ENCODE measurements around the gene CD300E. TPM values are rescaled to one million over a fixed set of nuclear protein-coding genes. Genes with fewer than 3 reads are reported as not detected.
"Not testable (repeated sequence)": the region's sequence is repeated elsewhere in the genome, so short reads cannot be mapped to it uniquely, and the experiment has no call there.

The CD300E gene, protein sequence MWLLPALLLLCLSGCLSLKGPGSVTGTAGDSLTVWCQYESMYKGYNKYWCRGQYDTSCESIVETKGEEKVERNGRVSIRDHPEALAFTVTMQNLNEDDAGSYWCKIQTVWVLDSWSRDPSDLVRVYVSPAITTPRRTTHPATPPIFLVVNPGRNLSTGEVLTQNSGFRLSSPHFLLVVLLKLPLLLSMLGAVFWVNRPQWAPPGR
- total RNA-seq, result not detected in 2 replicates

GRCh38 chr17:74623693-74624093, at the start of gene CD300E:
Gene CD300E (minus strand): TSS chr17:74623738. CDS start chr17:74623621, 117 bp downstream.
- DNase-seq (ENCODE audit: low read depth in 2 of 2), result no peak

- DNase-seq (ENCODE audit: low read depth in 2 of 2), result peak; percentile 78 to 82
Measured at GRCh38 chr17:74671031-74671771, 47.7 kb upstream of the CD300E start.

GRCh38 chr17:74670329-74670728, 46.8 kb upstream of the CD300E start:
- DNase-seq (ENCODE audit: low read depth in 2 of 2), result no peak

- no peak for DNase-seq (ENCODE audit: low read depth in 2 of 2)
Measured at GRCh38 chr17:74663561-74663960, 40.0 kb upstream of the CD300E start.

DNA sequence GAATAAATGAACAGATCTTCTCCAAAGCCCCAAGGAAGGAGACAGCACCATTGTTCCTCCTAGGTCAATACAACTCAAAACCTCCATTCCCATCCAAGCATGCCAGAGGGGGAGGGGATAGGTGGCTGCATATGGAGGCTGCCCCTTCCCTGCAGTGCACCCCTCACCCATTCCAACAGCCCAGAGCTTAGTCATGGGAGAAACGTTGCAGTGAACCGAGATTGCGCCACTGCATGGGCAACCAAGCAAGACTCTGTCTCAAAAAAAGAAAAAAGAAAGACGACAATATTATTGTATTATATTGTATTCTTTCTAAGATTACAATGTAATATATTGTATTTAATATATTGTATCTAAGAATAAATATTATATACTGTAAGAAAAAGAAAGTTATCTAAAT, 36.4 kb upstream of the CD300E start:
- no peak for DNase-seq (ENCODE audit: low read depth in 2 of 2)

DNA sequence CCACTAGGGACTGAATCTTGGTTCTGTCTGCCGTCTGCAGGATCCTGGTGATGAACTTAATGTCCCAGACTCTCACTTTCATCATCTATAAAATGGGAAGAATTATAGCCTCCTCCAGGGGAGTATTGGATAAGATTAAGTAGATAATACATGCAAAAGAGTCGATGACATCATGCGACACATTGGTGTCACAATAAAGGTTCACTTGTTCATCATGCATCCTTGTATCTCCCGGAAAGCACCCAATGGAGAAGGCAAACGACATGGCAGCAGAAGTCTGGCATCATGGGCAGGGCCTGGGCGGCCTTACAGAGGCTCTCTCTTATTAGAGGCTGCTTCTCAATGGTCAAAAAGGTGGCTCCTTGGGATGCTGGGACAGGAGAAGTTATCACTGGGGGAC, 35.1 kb upstream of the CD300E start:
- DNase-seq (ENCODE audit: low read depth in 2 of 2), result no peak

DNA sequence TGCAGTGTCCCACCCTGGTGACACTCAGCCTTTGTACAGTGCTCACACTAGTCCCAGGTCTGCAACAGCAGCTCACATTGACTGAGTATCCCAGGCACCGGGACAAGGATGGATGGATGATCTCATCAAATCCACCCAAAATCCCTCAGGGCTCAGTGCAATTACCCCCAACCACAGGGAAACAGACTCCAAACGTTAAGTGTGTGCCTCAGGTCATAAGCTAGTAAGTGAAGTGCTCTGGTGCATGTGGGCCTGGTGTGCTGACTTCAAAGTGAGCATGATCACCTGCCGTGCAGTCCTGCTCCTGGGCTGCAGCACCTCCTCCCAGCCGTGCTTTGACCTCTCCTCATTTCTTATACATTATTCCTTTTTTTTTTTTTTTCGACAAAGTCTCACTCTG, 31.2 kb upstream of the CD300E start:
- DNase-seq (ENCODE audit: low read depth in 2 of 2), result no peak

DNA sequence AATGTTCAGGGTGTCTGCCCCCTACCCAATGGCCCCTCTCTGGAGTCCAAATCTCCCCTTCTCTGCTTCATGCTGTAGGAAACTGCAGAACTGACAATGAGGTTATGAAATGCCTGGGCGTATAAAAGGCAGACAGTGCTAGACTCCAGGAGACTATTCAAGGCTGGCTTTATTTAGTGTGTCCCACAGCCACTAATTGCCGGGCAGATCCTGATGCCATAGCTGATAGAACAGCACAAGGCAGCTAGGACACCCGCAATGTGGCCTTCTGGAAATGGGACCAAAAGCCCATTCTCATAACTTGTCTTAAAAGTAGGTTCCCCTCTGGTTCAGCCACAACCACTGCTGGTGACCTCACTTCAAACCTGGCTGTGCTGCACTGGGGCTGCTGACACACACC, 28.5 kb upstream of the CD300E start:
- DNase-seq (ENCODE audit: low read depth in 2 of 2), result no peak

GRCh38 chr17:74649909-74650308, 26.4 kb upstream of the CD300E start:
- no peak for DNase-seq (ENCODE audit: low read depth in 2 of 2)

GRCh38 chr17:74647871-74648672, 24.5 kb upstream of the CD300E start:
- DNase-seq (ENCODE audit: low read depth in 2 of 2), result no peak

DNA sequence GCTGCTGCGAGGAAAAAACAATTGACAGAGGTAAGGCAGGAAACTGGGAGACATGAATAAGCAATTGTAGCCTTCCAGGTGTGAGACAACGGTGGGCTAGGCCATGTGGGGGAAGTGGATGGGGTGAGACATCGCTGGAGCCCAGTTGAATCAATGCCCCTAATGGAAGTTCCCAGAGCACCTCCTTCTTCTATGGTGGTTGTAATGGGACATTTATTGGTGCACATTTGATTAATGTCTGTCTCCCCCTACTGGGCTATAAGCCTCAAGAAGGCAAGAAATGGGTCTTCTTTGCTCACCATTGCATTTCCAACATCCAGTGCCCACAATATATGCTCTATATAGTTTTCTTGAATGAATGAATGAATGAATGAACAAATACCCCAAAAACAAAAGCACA, 22.7 kb upstream of the CD300E start:
- DNase-seq (ENCODE audit: low read depth in 2 of 2), result no peak

DNA sequence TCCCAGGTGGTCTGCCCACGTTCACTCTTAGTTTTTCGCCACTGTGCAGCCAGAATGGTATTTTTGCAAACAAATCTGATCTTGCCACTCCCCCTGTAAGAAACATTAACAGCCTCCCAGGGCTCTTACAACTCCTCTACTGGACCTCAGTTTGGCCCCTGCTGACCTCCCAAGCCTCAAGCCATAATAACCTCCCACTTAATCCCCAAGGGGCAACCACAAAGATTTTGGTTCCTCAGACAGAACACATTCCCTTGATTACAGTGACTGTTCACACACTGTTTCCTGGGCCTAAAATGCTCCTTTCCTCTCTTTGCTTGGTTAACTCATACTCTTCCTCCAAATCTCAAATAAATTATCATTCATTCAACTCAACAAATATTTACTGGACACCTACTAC, 21.5 kb upstream of the CD300E start:
- no peak for DNase-seq (ENCODE audit: low read depth in 2 of 2)

DNA sequence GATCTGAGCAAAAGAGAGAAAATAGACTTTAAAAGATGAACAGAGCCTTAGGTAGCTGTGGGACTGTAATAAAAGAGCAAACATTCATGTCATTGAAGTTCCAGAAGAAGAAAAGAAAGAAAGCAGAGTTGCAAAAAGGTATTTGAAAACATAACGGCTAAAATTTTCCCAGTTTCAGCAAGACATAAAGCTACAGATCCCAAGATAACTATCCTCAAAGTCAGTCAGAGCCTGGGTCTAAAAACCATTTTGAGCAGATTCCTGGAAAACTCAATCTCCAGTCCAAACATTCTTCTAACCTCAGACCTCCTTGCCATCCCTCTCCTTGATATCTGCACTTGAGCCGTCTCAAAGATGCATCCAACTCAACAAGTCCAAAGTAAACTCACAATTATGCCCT, 20.9 kb upstream of the CD300E start:
- DNase-seq (ENCODE audit: low read depth in 2 of 2), result no peak

DNA sequence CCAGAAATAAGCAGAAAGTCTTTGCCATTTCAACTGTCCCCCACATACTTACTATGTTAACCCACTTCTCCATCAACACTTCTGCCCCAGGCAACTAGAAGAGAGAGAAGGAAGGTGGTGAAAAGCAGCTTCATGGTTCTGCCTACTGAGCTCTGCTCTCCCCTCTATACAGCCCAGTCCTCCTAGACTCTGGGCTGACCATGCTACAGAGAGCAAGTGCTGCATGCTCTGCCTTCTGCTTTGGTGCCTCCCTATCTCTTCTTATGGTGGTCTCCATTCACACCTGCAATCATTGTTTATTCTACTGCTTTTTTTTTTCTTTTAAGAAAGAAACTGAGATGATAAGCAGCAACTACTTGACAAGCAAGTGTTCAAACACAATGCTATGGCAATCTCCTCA, 20.3 kb upstream of the CD300E start:
- no peak for DNase-seq (ENCODE audit: low read depth in 2 of 2)

DNA sequence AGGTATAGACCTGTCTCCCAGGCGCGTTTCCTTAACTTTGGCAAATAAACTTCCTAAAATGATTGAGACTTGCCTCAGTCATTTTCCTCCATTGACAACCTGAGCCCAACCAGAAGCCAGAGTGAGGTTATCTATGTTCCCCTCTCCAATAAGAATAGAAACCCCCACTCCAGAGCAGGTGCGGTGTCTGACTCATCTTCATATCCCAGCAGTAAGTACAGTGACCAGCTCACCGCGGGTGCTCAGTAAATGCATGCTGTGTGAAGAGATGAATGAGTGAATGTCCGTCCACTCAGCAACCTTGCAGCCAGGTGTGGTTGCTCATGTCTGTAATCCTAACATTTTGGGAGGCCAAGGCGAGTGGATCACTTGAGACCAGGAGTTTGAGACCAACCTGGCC, 19.5 kb upstream of the CD300E start:
- DNase-seq (ENCODE audit: low read depth in 2 of 2), result no peak

DNA sequence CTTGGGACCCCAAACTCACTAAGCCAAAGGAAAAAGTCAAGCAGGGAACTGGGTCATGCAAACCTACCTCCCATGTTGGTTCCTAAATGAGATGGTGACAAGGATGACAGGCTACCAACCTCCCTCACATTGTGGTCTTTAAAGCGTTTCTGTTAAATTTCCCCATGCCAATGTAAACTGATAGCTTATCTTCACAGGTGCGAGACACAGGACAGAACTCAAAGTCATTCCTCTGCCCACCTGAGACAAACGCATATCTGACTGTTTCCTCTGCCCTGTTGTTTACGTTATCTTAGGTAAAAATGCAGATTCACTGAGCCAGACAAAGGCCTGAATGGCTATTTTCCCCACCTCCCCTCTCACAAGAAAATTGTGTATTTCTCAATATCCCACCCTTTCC, 19.0 kb upstream of the CD300E start:
- DNase-seq (ENCODE audit: low read depth in 2 of 2), result no peak

GRCh38 chr17:74641958-74642298, 18.4 kb upstream of the CD300E start:
- DNase-seq (ENCODE audit: low read depth in 2 of 2), result no peak

- DNase-seq (ENCODE audit: low read depth in 2 of 2), result no peak
Measured at GRCh38 chr17:74641224-74641957, 17.9 kb upstream of the CD300E start.

DNA sequence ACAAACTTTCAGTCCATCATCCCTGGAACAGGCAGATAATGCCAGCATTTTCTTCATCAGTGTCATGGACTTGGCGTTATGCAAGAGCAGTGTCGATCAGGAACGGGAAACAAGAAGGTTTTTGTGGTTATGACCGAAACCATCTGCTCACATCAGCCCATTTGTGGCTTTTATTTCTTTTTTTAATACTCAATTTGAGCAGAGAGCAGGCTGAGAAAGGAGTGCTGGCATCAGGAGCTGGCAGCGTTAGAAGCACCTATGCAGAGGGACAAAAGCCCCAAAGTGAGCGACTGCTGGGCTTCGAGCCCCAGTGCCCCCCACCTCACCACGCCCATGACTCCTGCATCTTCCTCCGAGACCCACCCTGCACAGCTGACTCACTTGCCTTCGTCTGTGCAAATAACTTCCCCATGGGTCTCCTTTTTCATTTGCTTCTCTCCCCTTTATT, 16.2 kb upstream of the CD300E start:
- DNase-seq (ENCODE audit: low read depth in 2 of 2), result no peak

GRCh38 chr17:74637926-74638325, 14.4 kb upstream of the CD300E start:
- no peak for DNase-seq (ENCODE audit: low read depth in 2 of 2)

- DNase-seq (ENCODE audit: low read depth in 2 of 2), result no peak
Measured at GRCh38 chr17:74637265-74637664, 13.7 kb upstream of the CD300E start.

DNA sequence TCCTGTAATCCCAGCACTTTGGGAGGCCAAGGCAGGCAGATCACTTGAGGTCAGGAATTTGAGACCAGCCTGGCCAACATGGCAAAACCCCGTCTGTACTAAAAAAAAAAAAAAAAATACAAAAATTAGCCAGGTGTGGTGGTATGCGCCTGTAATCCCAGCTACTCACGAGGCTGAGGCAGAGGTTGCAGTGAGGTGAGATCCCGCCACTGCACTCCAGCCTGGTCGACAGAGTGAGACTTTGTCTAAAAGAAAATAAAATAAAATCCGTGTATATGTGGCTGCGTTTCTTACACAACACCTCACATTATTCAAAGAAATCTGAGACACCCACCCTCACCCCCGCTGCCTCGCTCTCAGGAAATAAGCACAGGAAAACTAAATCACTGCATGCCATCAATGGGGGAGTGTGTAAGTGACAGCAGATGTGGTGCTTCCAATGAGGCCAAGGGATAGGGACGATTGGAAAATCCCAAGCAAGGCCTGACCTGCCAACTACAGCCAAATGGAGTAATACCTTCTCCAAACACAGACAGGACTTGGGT, 13.1 kb upstream of the CD300E start:
- DNase-seq (ENCODE audit: low read depth in 2 of 2), result not testable (repeated sequence)

Measured in lung microvascular endothelial cell (primary cell).